IMR-90 (cell line): ENCODE data around the gene IFIT1. TPM values are rescaled to one million over a fixed set of nuclear protein-coding genes. Genes with fewer than 3 reads are reported as not detected.

Source experiments
- ATAC-seq: fragments of 200-7000 bp; cut with Tn5 transposase; 2 replicates; pipeline ENCODE4 v1.9.1; 2020; ENCODE audit warnings: low read depth, mild to moderate bottlenecking, moderate library complexity
- BruUV-seq: library from RNA; stranded (reverse); fragments of 400-500 nt; replicated peaks from 2 replicates; lab custom pipeline; 2021; lab: Mats Ljungman, UMichigan
- CTCF ChIA-PET: fragments of 300-600 bp; formaldehyde crosslinking; extraction: SDS; loops from one replicate; lab custom pipeline; 2021; ENCODE audit warnings: antibody characterized with exemption; lab: Yijun Ruan, JAX
- POLR2A ChIA-PET: fragments of 300-600 bp; sonication (Branson Sonifier 250); formaldehyde crosslinking; loops from one replicate; lab custom pipeline; 2022; ENCODE audit warnings: antibody characterized with exemption; ENCODE audit not compliant: unreplicated experiment; lab: Charles Lee
- DNase-seq: peaks from one replicate; pipeline ENCODE4 v3.0.0; 2013
- H2AFZ ChIP-seq: replicated peaks from 2 replicates; pipeline ENCODE3; 2013; ENCODE audit warnings: low read length, mild to moderate bottlenecking; ENCODE audit not compliant: poor library complexity
- H2AK5ac ChIP-seq: 2 replicates; pipeline ENCODE4 v1.6.1; 2013; ENCODE audit warnings: low read depth, low read length, inconsistent platforms
- H2AK9ac ChIP-seq: replicated peaks from 2 replicates; pipeline ENCODE3; 2013; ENCODE audit warnings: mild to moderate bottlenecking, low read depth, low read length, moderate library complexity; ENCODE audit not compliant: poor library complexity
- H2BK120ac ChIP-seq: 2 replicates; pipeline ENCODE4 v1.6.1; 2013; ENCODE audit warnings: low read depth, low read length, inconsistent platforms
- H2BK15ac ChIP-seq: 3 replicates; pipeline ENCODE4 v1.6.1; 2013; ENCODE audit warnings: low read depth, low read length, inconsistent platforms
- H2BK20ac ChIP-seq: 2 replicates; pipeline ENCODE4 v1.6.1; 2013; ENCODE audit warnings: low read depth, mild to moderate bottlenecking, inconsistent platforms, low read length, moderate library complexity
- H2BK5ac ChIP-seq: 2 replicates; pipeline ENCODE4 v1.6.1; 2013; ENCODE audit warnings: mild to moderate bottlenecking, low read depth, low read length, inconsistent platforms; ENCODE audit not compliant: poor library complexity, severe bottlenecking
- H3K14ac ChIP-seq: replicated peaks from 2 replicates; pipeline ENCODE4 v1.6.1; 2013; ENCODE audit warnings: low read depth, low read length, inconsistent platforms
- H3K18ac ChIP-seq: 2 replicates; pipeline ENCODE4 v1.6.1; 2013; ENCODE audit warnings: low read depth, low read length, control low read depth
- H3K23ac ChIP-seq: 2 replicates; pipeline ENCODE4 v1.6.1; 2013; ENCODE audit warnings: low read depth, low read length, inconsistent platforms
- H3K27ac ChIP-seq: 2 replicates; pipeline ENCODE4 v1.5.1; 2013; ENCODE audit warnings: mild to moderate bottlenecking, control low read depth, low read length; ENCODE audit not compliant: insufficient read depth
- H3K27me3 ChIP-seq: 2 replicates; pipeline ENCODE4 v1.6.1; 2013; ENCODE audit warnings: low read length; ENCODE audit not compliant: control insufficient read depth, insufficient read depth
- H3K36me3 ChIP-seq: 2 replicates; pipeline ENCODE4 v1.6.1; 2013; ENCODE audit warnings: low read length, mixed read lengths; ENCODE audit not compliant: control insufficient read depth, insufficient read depth
- H3K4ac ChIP-seq: 2 replicates; pipeline ENCODE4 v1.6.1; 2013; ENCODE audit warnings: low read depth, low read length, inconsistent platforms
- H3K4me1 ChIP-seq: 2 replicates; pipeline ENCODE4 v1.6.1; 2013; ENCODE audit warnings: low read length, mixed read lengths; ENCODE audit not compliant: control insufficient read depth, insufficient read depth
- H3K4me2 ChIP-seq: 2 replicates; pipeline ENCODE4 v1.6.1; 2013; ENCODE audit warnings: low read depth, mild to moderate bottlenecking, control low read depth, low read length, moderate library complexity
- H3K4me3 ChIP-seq: 2 replicates; pipeline ENCODE4 v1.5.1; 2013; ENCODE audit warnings: low read depth, mild to moderate bottlenecking, control low read depth, low read length, moderate library complexity; ENCODE audit not compliant: insufficient read depth
- H3K56ac ChIP-seq: 2 replicates; pipeline ENCODE4 v1.6.1; 2013; ENCODE audit warnings: low read length, inconsistent platforms; ENCODE audit not compliant: insufficient read depth; ENCODE audit errors: extremely low read depth
- H3K79me1 ChIP-seq, 2 experiments: 2 replicates each; pipeline ENCODE4 v1.6.1; 2013; ENCODE audit warnings: low read length in 2 of 2, inconsistent platforms in 1 of 2, low read depth in 1 of 2
- H3K9ac ChIP-seq: 2 replicates; pipeline ENCODE4 v1.6.1; 2013; ENCODE audit warnings: low read depth, low read length, control low read depth
- H3K9me1 ChIP-seq: 2 replicates; pipeline ENCODE4 v1.6.1; 2013; ENCODE audit warnings: low read length, inconsistent platforms; ENCODE audit not compliant: insufficient read depth
- H3K9me3 ChIP-seq: 2 replicates; pipeline ENCODE4 v1.6.1; 2013; ENCODE audit warnings: low read length; ENCODE audit not compliant: control insufficient read depth, insufficient read depth
- H4K20me1 ChIP-seq: 2 replicates; pipeline ENCODE4 v1.6.1; 2013; ENCODE audit warnings: low read length, inconsistent platforms; ENCODE audit not compliant: insufficient read depth
- H4K5ac ChIP-seq: 2 replicates; pipeline ENCODE4 v1.6.1; 2013; ENCODE audit warnings: mild to moderate bottlenecking, low read depth, low read length, control low read depth
- H4K8ac ChIP-seq, 2 experiments: 2 replicates each; pipeline ENCODE4 v1.6.1; 2013; ENCODE audit warnings: low read depth in 2 of 2, low read length in 2 of 2, control low read depth in 1 of 2, inconsistent platforms in 1 of 2
- H4K91ac ChIP-seq: 2 replicates; pipeline ENCODE4 v1.6.1; 2013; ENCODE audit warnings: low read depth, low read length, inconsistent platforms; ENCODE audit not compliant: insufficient read depth
- BHLHE40 ChIP-seq: fragments of 150-350 bp; IDR thresholded peaks from 2 replicates; pipeline ENCODE4 v1.6.1; 2016; ENCODE audit warnings: mild to moderate bottlenecking, low read depth, low read length
- CEBPB ChIP-seq: IDR thresholded peaks from 2 replicates; pipeline ENCODE4 v1.6.1; 2012; ENCODE audit warnings: low read depth, low read length, improper control_type of control experiment
- CHD1 ChIP-seq: IDR thresholded peaks from 2 replicates; pipeline ENCODE4 v1.6.1; 2012; ENCODE audit warnings: low read depth, low read length, improper control_type of control experiment
- CTCF ChIP-seq: conservative IDR thresholded peaks from 2 replicates; pipeline ENCODE4 v1.5.1; 2012; ENCODE audit warnings: mild to moderate bottlenecking, low read depth, low read length, improper control_type of control experiment
- ELK1 ChIP-seq: fragments of 150-350 bp; IDR thresholded peaks from 2 replicates; pipeline ENCODE4 v1.6.1; 2016; ENCODE audit warnings: low read depth, mild to moderate bottlenecking, low read length, moderate library complexity, borderline replicate concordance
- FOS ChIP-seq: fragments of 150-350 bp; IDR thresholded peaks from 2 replicates; pipeline ENCODE4 v1.6.1; 2016; ENCODE audit warnings: low read depth, low read length
- MAFK ChIP-seq: IDR thresholded peaks from 2 replicates; pipeline ENCODE4 v1.6.1; 2012; ENCODE audit warnings: low read depth, low read length, improper control_type of control experiment
- MAZ ChIP-seq: IDR thresholded peaks from 2 replicates; pipeline ENCODE4 v1.6.1; 2012; ENCODE audit warnings: low read depth, mild to moderate bottlenecking, low read length, improper control_type of control experiment, moderate library complexity, borderline replicate concordance
- MXI1 ChIP-seq: IDR thresholded peaks from 2 replicates; pipeline ENCODE4 v1.6.1; 2012; ENCODE audit warnings: low read depth, mild to moderate bottlenecking, low read length, moderate library complexity, borderline replicate concordance
- NFE2L2 ChIP-seq: fragments of 150-350 bp; IDR thresholded peaks from 2 replicates; pipeline ENCODE4 v1.6.1; 2016; ENCODE audit warnings: low read depth, mild to moderate bottlenecking, low read length
- POLR2A ChIP-seq: IDR thresholded peaks from 2 replicates; pipeline ENCODE4 v1.6.1; 2012; ENCODE audit warnings: mild to moderate bottlenecking, low read depth, low read length
- RAD21 ChIP-seq: IDR thresholded peaks from 2 replicates; pipeline ENCODE4 v1.6.1; 2012; ENCODE audit warnings: low read length, improper control_type of control experiment
- RCOR1 ChIP-seq: IDR thresholded peaks from 2 replicates; pipeline ENCODE4 v1.6.1; 2012; ENCODE audit warnings: mild to moderate bottlenecking, low read length, improper control_type of control experiment; ENCODE audit not compliant: insufficient replicate concordance
- RFX5 ChIP-seq: IDR thresholded peaks from 2 replicates; pipeline ENCODE4 v1.8.0; 2012; ENCODE audit warnings: low read depth, mild to moderate bottlenecking, low read length, moderate library complexity
- SMC3 ChIP-seq: fragments of 150-350 bp; IDR thresholded peaks from 2 replicates; pipeline ENCODE4 v1.6.1; 2016; ENCODE audit warnings: low read depth, mild to moderate bottlenecking, antibody characterized with exemption, low read length, moderate library complexity
- USF2 ChIP-seq: fragments of 150-350 bp; IDR thresholded peaks from 2 replicates; pipeline ENCODE4 v1.6.1; 2017; ENCODE audit warnings: mild to moderate bottlenecking, antibody characterized with exemption, low read length, low read depth
- dilution Hi-C: fragments of 300-500 bp; cut with HindIII; formaldehyde crosslinking; loops from one replicate; pipeline ENCODE4 v1.14.3; 2018; ENCODE audit warnings: low sequenced_read_pairs; ENCODE audit not compliant: unreplicated experiment
- in situ Hi-C: fragments of 300-500 bp; cut with MboI; formaldehyde crosslinking; loops from 3 replicates; pipeline ENCODE4 v1.14.3; 2019; ENCODE audit warnings: low sequenced_read_pairs, inconsistent platforms, mixed read lengths
- intact Hi-C: fragments of 100-400 bp; cut with micrococcal nuclease; formaldehyde crosslinking; loops from 2 replicates; pipeline ENCODE4 v1.10.0; 2022
- polyA plus RNA-seq, 3 experiments: library from polyadenylated mRNA; depleted of rRNA; stranded (reverse); fragments of >200 nt; gene quantifications; 2 replicates each; pipeline ENCODE4 v1.2.3, GENCODE V29; 2012; ENCODE audit warnings: low replicate concordance in 1 of 3
- total RNA-seq: library from RNA; depleted of rRNA; stranded (reverse); fragments of >200 nt; gene quantifications from 2 replicates; pipeline ENCODE4 v1.2.3, GENCODE V29; 2012

Gene IFIT1
- total and polyA plus RNA-seq, 2 of the 4 experiments (the other 2 are of a cell fraction): 6.1 to 6.8 TPM

- H4K91ac ChIP-seq: no peak overlapping the region
- no peak for TF ChIP-seq MAFK
- TF ChIP-seq CEBPB: no peak
- no peak for TF ChIP-seq CHD1
- TF ChIP-seq CTCF: no peak
- no peak for TF ChIP-seq NFE2L2
- no peak for TF ChIP-seq MAZ
- no peak for TF ChIP-seq RAD21
- no peak for TF ChIP-seq FOS
- no peak for TF ChIP-seq USF2
- no peak for TF ChIP-seq POLR2A
- TF ChIP-seq MXI1: no peak
- no peak for TF ChIP-seq RCOR1
- TF ChIP-seq ELK1: no peak
- no peak for TF ChIP-seq BHLHE40
- TF ChIP-seq RFX5: no peak
- TF ChIP-seq SMC3: no peak
- no peak overlapping the region for H3K23ac ChIP-seq
- BruUV-seq: no TSS peak
- no peak overlapping the region for H3K4me3 ChIP-seq
- no peak overlapping the region for H2BK5ac ChIP-seq
- no peak overlapping the region for H2BK20ac ChIP-seq
- no peaks in the 10 kb centered on the region for H3K27me3 ChIP-seq
- in situ Hi-C loops: no loop called here
- H4K5ac ChIP-seq: no peak overlapping the region
- dilution Hi-C loops: no loop called here
- H3K27ac ChIP-seq: no peak overlapping the region
- no peaks in the 10 kb centered on the region for H3K79me1 ChIP-seq
- 0 out of 2 replicates have a peak, but pooled peaks cover 2% of the 10 kb centered on the region for H3K9me1 ChIP-seq
- no peak overlapping the region for H2AFZ ChIP-seq
- no peak overlapping the region for H3K4me2 ChIP-seq
- no peak overlapping the region for H3K18ac ChIP-seq
- H3K56ac ChIP-seq: no peak overlapping the region
- intact Hi-C loops: no loop called here
- H3K4ac ChIP-seq: no peak overlapping the region
- H2AK5ac ChIP-seq: no peak overlapping the region
- H4K20me1 ChIP-seq: no peaks in the 10 kb centered on the region
- no peaks in the 10 kb centered on the region for H3K36me3 ChIP-seq
- H3K9me3 ChIP-seq: no peaks in the 10 kb centered on the region
- H4K8ac ChIP-seq: no peak overlapping the region
- CTCF ChIA-PET: no interaction called here
- H2BK120ac ChIP-seq: no peak overlapping the region
- POLR2A ChIA-PET: no interaction called here
- DNase-seq (no peak), ATAC-seq (no peak)
- H3K4me1 ChIP-seq: peaks cover 3% of the 10 kb centered on the region; the same call in 1 of the 2 replicates
- no peak overlapping the region for H2AK9ac ChIP-seq
- H3K9ac ChIP-seq: no peak overlapping the region
- H2BK15ac ChIP-seq: no peak overlapping the region
- no peak overlapping the region for H3K14ac ChIP-seq
These were observed 32.3 kb upstream of the IFIT1 start for GRCh38 chr10:89360157-89360556.
